Cardiac fibroblast (primary cell): Measurements from ENCODE around the gene RC3H1.
A peak's percentile ranks its signal among the peaks of the same experiment; 100 is the strongest.
"Not testable (repeated sequence)": the region's sequence is repeated elsewhere in the genome, so short reads cannot be mapped to it uniquely, and the experiment has no call there.

Source experiments
- DNase-seq, 2 donors: peaks; one replicate each; pipeline versions ENCODE4 v3.0.0 to v3.0.0-alpha.2; 2010; ENCODE audit warnings: low read depth in 2 of 2
- H3K4me3 ChIP-seq, 2 donors: replicated peaks in 1 of 2; 1 replicate in 1 of 2; 2 replicates in 1 of 2; pipeline ENCODE4 v1.5.1; 2011; ENCODE audit warnings: low read depth in 2 of 2, low read length in 2 of 2, mild to moderate bottlenecking in 2 of 2, moderate library complexity in 1 of 2
- TF ChIP-seq, protein P1 (sequence below): IDR thresholded peaks from one replicate; pipeline ENCODE4 v1.5.1; 2011; ENCODE audit warnings: low read depth, mild to moderate bottlenecking, low read length, inconsistent platforms

Gene RC3H1

DNA sequence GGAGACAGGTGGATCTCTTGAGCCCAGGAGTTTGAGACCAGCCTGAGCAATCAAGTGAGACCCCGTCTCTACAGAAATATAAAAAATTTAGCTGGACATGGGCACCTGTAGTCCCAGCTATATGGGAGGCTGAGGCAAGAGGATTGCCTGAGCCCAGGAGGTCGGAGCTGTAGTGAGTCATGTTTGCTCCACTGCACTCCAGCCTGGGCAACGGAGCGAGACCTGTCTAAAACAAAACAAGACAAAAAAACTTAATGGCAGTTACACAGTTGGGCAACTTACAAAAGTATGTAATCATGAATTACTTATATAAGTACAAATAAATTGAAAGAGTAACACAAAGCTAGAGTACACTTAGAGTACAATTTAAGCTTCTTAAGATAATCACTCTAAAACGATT lies 25.2 kb downstream of the RC3H1 start:
- DNase-seq: peak in 1 of 2 donors; percentile 9
- H3K4me3 ChIP-seq: no peak overlapping the region
- TF ChIP-seq, protein P1, sequence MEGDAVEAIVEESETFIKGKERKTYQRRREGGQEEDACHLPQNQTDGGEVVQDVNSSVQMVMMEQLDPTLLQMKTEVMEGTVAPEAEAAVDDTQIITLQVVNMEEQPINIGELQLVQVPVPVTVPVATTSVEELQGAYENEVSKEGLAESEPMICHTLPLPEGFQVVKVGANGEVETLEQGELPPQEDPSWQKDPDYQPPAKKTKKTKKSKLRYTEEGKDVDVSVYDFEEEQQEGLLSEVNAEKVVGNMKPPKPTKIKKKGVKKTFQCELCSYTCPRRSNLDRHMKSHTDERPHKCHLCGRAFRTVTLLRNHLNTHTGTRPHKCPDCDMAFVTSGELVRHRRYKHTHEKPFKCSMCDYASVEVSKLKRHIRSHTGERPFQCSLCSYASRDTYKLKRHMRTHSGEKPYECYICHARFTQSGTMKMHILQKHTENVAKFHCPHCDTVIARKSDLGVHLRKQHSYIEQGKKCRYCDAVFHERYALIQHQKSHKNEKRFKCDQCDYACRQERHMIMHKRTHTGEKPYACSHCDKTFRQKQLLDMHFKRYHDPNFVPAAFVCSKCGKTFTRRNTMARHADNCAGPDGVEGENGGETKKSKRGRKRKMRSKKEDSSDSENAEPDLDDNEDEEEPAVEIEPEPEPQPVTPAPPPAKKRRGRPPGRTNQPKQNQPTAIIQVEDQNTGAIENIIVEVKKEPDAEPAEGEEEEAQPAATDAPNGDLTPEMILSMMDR: no peak

DNA sequence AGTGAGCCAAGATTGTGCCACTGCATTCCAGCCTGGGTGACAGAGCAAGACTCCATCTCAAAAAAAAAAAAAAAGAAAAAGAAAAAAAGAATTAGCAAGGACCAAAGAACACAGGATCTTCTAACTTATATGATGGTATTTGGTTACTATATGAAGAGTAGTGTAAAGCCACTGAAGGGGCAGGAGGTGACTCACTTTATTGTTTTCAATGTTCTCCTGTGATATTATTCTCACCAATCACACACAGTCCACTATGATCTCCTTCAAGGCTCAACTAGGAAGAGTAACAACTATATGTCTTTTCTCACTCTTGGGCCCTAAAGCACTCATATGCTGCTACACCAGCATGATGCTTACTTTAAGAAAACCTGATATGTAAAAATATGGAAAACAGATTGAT lies 26.7 kb downstream of the RC3H1 start:
- TF ChIP-seq, protein P1: no peak
- DNase-seq: peak in 1 of 2 donors; percentile 6
- H3K4me3 ChIP-seq: no peak overlapping the region

DNA sequence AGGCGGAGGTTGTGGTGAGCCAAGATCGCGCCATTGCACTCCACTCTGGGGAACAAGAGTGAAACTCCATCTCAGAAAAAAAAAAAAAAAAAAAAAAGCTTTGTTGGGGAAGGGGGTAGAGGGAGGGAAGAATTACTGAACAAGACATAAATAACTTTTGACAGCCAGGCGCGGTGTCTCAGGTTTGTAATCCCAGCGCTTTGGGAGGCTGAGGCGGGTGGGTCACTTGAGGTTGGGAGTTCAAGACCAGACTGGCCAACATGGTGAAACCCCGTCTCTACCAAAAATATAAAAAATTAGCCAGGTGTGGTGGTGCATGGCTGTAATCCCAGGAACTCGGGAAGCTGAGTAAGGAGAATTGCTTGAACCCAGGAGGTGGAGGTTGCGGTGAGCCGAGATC lies 28.2 kb downstream of the RC3H1 start:
- not testable (repeated sequence) for DNase-seq, H3K4me3 ChIP-seq

DNA sequence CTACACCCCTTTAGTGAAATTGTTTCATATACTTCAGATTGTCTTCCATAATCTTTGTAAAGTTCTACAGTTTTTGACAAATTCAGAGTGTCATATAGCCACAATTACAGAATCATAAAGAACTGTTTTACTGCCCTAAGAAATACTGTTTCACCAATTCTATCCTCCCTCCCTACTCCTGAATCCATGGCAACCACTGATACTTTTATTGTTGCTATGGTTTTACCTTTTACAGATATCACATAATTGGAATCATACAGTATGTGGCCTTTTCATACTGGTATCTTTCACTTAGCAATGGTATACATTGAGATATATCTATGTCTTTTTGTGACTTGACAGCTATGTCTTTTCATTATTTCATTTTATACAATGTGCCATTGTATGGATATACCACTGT lies 34.1 kb downstream of the RC3H1 start:
- H3K4me3 ChIP-seq: no peak overlapping the region
- TF ChIP-seq, protein P1: no peak
- no peak for DNase-seq

DNA sequence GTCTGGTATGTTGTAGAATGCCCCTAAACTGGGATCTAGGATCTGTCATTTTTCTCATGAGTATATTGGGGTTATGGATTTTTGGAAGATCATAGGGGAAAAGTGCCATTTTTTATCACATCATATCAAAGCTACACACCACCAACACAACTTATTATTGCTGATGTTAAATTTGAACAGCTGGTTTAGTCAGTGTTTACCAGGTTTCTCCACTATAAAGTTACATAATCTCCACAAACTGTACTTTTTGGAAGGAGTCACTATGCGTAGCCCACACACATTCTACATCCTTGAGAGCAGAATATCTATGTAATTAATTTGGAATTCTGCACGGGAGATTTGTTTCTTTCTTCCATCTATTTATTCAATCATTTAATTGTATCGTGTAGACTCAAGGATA lies 35.2 kb downstream of the RC3H1 start:
- TF ChIP-seq, protein P1: no peak
- no peak for DNase-seq
- no peak overlapping the region for H3K4me3 ChIP-seq

DNA sequence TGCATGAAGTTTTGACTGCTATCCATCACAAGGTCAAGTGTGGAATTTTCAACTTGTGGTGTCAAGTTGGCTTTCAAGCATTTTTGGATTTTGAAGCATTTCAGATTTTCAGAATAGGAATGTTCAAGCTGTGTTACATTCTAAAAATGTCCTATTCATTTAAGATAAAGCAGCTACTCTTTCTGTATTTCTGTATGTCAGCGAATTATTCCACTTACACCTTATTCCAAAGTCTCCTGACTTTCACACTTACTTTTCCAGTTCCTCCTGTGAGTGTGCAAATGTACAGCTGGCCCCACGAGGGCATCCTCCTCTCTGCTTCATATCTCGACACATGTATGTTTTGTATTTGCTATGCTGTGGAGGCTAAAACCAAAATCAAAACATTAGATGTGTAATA lies 51.9 kb downstream of the RC3H1 start:
- H3K4me3 ChIP-seq: no peak overlapping the region
- TF ChIP-seq, protein P1: no peak
- DNase-seq: no peak

DNA sequence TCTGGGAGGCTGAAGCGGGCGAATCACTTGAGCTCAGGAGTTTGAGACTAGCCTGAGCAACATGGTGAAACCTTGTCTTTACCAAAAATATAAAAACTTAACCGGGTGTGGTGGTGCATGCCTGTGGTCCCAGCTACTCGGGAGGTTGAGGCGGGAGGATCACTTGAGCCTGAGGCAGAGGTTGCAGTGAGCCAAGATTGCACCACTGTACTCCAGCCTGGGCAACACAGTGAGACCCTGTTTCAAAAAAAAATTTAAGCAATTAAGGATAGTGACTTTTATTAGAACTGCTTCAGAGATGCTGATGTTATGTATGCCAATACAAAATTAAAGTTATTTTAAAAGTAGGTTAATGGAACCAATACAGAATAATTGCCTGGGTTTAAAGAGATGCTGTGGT lies 56.3 kb downstream of the RC3H1 start:
- not testable (repeated sequence) for H3K4me3 ChIP-seq, DNase-seq

DNA sequence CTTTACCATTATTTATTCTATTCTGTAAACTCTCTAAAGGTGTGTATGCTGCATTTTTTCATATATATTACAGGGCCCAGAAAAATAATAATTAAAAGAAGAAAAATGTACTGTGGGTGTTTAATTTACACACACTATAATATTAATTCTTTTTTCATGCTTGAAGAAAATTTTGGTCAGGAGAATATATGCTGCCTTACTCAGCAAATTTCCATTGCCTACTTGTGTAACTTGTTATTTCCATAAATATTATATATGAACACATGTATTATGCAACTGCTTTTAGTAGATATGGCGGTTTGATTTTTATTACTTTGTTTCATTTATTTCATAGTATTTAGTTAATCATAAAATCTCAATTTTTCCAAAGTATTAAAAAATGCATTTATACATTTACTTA lies 58.7 kb downstream of the RC3H1 start:
- no peak overlapping the region for H3K4me3 ChIP-seq
- TF ChIP-seq, protein P1: no peak
- no peak for DNase-seq
